Activated T-helper 1 cell treated with anti-CD3 and anti-CD28 coated beads, Interleukin-12 subunit alpha, Interleukin-12 subunit beta, Interleukin-2, Interleukin-4 antibody, amounts not matched to agents 30 ng/mL and 10 ng/mL and 1 ng/mL, durations not matched to agents 14 hours and 24 hours and 36 hours (primary cell): ENCODE results near the gene GGACT. TPM values are rescaled to one million over a fixed set of nuclear protein-coding genes. Genes with fewer than 3 reads are reported as not detected.

ENCODE experiments used
- DNase-seq: peaks from one replicate; pipeline ENCODE4 v3.0.0; 2021; ENCODE audit warnings: low spot score
- H3K27ac Mint-ChIP-seq: one replicate; pipeline ENCODE4 v1.8.0; 2021; ENCODE audit warnings: mild to moderate bottlenecking, mixed read lengths
- H3K27me3 Mint-ChIP-seq: one replicate; pipeline ENCODE4 v1.8.0; 2022; ENCODE audit warnings: mild to moderate bottlenecking, moderate library complexity, mixed read lengths; ENCODE audit not compliant: insufficient read depth
- H3K36me3 Mint-ChIP-seq: one replicate; pipeline ENCODE4 v1.8.0; 2021; ENCODE audit warnings: low read depth, mixed read lengths
- H3K4me1 Mint-ChIP-seq: one replicate; pipeline ENCODE4 v1.8.0; 2021; ENCODE audit warnings: low read depth, mixed read lengths
- H3K4me3 Mint-ChIP-seq: one replicate; pipeline ENCODE4 v1.8.0; 2021; ENCODE audit warnings: mild to moderate bottlenecking, moderate library complexity, mixed read lengths
- H3K9me3 Mint-ChIP-seq: one replicate; pipeline ENCODE4 v1.8.0; 2021; ENCODE audit warnings: mixed read lengths
- intact Hi-C: fragments of 100-400 bp; cut with micrococcal nuclease; formaldehyde crosslinking; loops from one replicate; pipeline ENCODE4 v1.15.1; 2024
- total RNA-seq: library from RNA; stranded (reverse); gene quantifications from 2 replicates; pipeline ENCODE4 v1.2.3, GENCODE V29; 2022

The GGACT gene
- total RNA-seq, 1 donor from 2014 or later: 7.2 TPM

- Mint-ChIP-seq H3K4me3 (peak overlapping the region; percentile 20), H3K27ac (peak overlapping the region; percentile 33)
Measured at GRCh38 chr13:100483841-100484381, 104.7 kb downstream of the GGACT start.

GRCh38 chr13:100483139-100483538 is 105.5 kb downstream of the GGACT start:
- H3K27me3 Mint-ChIP-seq: no peaks in the 10 kb centered on the region
- intact Hi-C loops: no loop called here
- peaks cover 34% of the 10 kb centered on the region for H3K4me1 Mint-ChIP-seq
- no peak for DNase-seq
- H3K27ac Mint-ChIP-seq: no peak overlapping the region
- no peak overlapping the region for H3K4me3 Mint-ChIP-seq
- no peaks in the 10 kb centered on the region for H3K9me3 Mint-ChIP-seq
- H3K36me3 Mint-ChIP-seq: peaks cover 8% of the 10 kb centered on the region

More at GRCh38 chr13:100483841-100484381, 104.7 kb downstream of the GGACT start:
- no peak for DNase-seq
- intact Hi-C loops: loop anchor here (2.0 kb wide), 1 partner anchor 23 kb away; no protein-coding TSS in a partner anchor
- H3K9me3 Mint-ChIP-seq: no peaks in the 10 kb centered on the region
- no peaks in the 10 kb centered on the region for H3K27me3 Mint-ChIP-seq
- H3K36me3 Mint-ChIP-seq: peaks cover 8% of the 10 kb centered on the region
- peaks cover 34% of the 10 kb centered on the region for H3K4me1 Mint-ChIP-seq

GRCh38 chr13:100480676-100481075 is 107.9 kb downstream of the GGACT start:
- H3K27me3 Mint-ChIP-seq: no peaks in the 10 kb centered on the region
- no peak for DNase-seq
- H3K4me1 Mint-ChIP-seq: peaks cover 31% of the 10 kb centered on the region
- no peak overlapping the region for H3K27ac Mint-ChIP-seq
- intact Hi-C loops: no loop called here
- H3K36me3 Mint-ChIP-seq: peaks cover 8% of the 10 kb centered on the region
- H3K9me3 Mint-ChIP-seq: no peaks in the 10 kb centered on the region
- H3K4me3 Mint-ChIP-seq: no peak overlapping the region

Other genes starting within 250 kb of the GGACT start
- 19.2 and 21.2 TPM in 2 replicates for gene TMTC4, start 86.0 kb upstream of the GGACT start, total RNA-seq